ENCODE data around the gene MED16.

MED16 gene

DNA sequence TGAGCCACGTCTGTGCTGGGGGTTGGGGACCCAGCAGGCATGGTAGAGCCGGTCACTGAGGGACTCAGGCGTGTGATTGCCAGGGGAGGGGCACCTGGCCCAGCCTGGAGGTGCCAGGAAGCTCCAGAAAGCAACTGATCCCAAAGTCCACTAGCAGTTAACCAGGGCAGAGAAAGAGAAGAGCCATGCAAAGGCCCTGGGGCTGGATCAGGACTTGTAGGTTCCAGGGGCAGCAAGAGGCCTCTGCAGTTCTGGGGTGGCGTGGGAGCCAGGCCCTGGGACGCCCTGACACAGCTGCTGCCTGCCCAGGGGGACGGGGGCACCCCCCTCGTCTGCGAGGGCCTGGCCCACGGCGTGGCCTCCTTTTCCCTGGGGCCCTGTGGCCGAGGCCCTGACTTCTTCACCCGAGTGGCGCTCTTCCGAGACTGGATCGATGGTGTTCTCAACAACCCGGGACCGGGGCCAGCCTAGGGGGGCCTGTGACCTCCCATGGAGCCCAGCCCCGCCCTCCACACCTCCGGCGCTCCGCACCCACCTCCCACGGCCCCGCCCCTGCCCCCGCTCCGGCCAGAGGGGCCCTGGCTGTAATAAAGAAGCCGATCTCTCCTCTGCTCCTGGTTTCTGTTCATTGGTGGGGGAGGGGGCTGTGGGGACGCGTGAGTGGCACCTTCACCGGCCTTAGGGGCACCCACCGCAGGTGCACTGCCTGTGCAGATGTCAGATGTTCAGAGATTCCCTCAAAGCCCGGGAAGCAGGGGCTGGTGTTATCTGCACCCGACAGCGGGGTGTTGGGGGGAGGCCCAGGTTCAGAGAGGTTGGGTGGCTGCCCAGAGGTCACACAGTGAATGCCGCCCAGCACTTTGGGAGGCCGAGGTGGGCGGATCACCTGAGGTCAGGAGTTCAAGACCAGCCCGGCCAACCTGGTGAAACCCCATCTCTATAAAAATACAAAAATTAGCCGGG is 61.3 kb downstream of the MED16 start:
- in situ Hi-C loops (cut with HindIII; ENCODE audit: low sequenced_read_pairs): no loop called here
- DNase-seq (ENCODE audit: low read depth, low spot score): no peak
- no peak overlapping the region for H3K4me3 ChIP-seq (ENCODE audit: low read depth, low read length)
- TF ChIP-seq, protein P1, sequence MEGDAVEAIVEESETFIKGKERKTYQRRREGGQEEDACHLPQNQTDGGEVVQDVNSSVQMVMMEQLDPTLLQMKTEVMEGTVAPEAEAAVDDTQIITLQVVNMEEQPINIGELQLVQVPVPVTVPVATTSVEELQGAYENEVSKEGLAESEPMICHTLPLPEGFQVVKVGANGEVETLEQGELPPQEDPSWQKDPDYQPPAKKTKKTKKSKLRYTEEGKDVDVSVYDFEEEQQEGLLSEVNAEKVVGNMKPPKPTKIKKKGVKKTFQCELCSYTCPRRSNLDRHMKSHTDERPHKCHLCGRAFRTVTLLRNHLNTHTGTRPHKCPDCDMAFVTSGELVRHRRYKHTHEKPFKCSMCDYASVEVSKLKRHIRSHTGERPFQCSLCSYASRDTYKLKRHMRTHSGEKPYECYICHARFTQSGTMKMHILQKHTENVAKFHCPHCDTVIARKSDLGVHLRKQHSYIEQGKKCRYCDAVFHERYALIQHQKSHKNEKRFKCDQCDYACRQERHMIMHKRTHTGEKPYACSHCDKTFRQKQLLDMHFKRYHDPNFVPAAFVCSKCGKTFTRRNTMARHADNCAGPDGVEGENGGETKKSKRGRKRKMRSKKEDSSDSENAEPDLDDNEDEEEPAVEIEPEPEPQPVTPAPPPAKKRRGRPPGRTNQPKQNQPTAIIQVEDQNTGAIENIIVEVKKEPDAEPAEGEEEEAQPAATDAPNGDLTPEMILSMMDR (IDR thresholded peaks at IDR 0.05; ENCODE audit: low read depth, low read length): no peak

DNA sequence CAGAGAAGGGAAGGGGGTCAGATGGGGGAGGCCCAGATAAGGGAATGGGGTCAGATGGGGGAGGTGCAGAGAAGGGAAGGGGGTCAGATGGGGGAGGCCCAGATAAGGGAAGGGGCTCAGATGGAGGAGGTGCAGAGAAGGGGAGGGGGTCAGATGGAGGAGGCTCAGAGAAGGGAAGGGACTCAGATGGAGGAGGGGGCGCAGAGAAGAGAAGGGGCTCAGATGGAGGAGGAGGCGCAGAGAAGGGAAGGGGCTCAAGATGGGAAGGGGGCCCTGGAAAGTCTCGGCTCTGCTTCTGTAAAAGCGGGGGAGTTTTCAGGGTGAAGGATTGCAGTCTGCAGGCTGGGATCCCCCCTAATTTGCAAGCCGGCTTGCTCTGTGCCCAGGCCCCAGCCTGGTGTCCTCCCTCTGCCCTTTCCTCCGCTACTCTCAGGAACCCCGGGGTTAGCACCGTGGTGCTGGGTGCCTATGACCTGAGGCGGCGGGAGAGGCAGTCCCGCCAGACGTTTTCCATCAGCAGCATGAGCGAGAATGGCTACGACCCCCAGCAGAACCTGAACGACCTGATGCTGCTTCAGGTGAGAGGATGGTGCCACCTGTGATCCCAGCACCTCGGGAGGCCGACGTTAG is 63.7 kb downstream of the MED16 start:
- TF ChIP-seq, protein P1 (IDR thresholded peaks at IDR 0.05; ENCODE audit: low read depth, low read length): no peak
- H3K4me3 ChIP-seq (ENCODE audit: low read depth, low read length): no peak overlapping the region
- no peak for DNase-seq (ENCODE audit: low read depth, low spot score)
- in situ Hi-C loops (cut with HindIII; ENCODE audit: low sequenced_read_pairs): no loop called here

DNA sequence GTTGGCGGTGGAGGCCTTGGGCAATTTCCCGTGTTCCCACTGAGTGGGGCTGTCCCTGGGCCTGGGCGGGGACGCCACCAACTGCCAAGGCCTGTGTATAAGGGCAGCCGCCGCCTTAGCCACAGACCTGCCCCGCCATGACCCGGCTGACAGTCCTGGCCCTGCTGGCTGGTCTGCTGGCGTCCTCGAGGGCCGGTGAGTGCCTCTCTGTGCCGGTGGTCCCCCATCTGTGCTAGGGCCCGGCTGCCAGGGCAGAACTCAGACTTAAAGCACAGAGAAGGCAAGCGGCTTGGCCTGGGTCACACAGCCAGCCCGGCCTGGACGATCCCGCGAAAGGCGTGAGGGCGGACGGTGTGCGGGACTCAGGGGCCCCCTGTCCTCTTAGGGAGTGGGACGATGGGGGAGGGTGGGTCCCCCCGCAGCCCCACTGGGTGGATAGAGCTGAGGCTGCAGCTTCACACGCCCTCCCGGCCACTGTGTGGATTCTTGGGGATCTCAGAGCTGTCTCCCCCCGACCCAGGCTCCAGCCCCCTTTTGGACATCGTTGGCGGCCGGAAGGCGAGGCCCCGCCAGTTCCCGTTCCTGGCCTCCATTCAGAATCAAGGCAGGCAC is 65.2 kb downstream of the MED16 start, which contains the start of gene AZU1:
AZU1 (plus strand) TSS at position 128 of the 612 bp plus-strand sequence; CDS start at position 138, 10 bp downstream.
- H3K4me3 ChIP-seq (ENCODE audit: low read depth, low read length): no peak within 1 kb of the TSS
- in situ Hi-C loops (cut with HindIII; ENCODE audit: low sequenced_read_pairs): no loop called here

GRCh38 chr19:827314-827709 is 65.7 kb downstream of the MED16 start:
- H3K4me3 ChIP-seq (ENCODE audit: low read depth, low read length): no peak overlapping the region
- TF ChIP-seq, protein P1 (IDR thresholded peaks at IDR 0.05; ENCODE audit: low read depth, low read length): no peak
- in situ Hi-C loops (cut with HindIII; ENCODE audit: low sequenced_read_pairs): no loop called here

More for the DNA sequence above, 65.2 kb downstream of the MED16 start, which contains the start of gene AZU1:
- no peak for DNase-seq (ENCODE audit: low read depth, low spot score)
- TF ChIP-seq, protein P1 (IDR thresholded peaks at IDR 0.05; ENCODE audit: low read depth, low read length): no peak

DNA sequence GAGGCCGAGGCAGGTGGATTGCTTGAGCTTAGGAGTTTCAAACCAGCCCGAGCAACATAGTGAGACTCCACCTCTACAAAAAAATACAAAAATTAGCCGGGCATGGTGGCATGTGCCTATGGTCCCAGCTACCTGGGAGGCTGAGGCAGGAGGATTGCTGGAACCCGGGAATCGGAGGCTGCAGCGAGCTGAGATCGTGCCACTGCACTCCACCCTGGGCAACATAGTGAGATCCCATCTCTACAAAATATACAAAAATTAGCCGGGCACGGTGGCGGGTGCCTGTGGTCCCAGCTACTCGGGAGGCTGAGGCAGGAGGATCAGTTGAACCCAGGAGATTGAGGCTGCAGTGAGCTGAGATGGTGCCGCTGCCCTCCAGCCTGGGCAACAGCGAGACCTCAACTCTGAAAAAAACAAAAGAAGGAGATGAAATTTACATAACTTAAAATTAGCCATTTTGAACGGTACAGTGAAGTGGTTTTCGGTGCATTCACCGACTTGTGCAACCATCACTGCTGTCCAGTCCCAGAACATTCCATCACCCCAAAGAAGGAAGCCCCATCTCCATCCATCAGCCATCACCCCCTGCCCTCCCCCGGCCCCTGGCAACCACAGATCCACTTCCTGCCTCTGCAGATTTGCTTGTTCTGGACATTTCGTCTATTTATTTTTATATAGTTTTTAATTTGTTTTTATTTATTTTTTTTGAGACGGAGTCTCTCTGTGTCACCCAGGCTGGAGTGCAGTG is 66.9 kb downstream of the MED16 start:
- H3K4me3 ChIP-seq (ENCODE audit: low read depth, low read length): no peak overlapping the region
- in situ Hi-C loops (cut with HindIII; ENCODE audit: low sequenced_read_pairs): no loop called here
- TF ChIP-seq, protein P1 (IDR thresholded peaks at IDR 0.05; ENCODE audit: low read depth, low read length): no peak
- no peak for DNase-seq (ENCODE audit: low read depth, low spot score)

More at GRCh38 chr19:827314-827709, 65.7 kb downstream of the MED16 start:
- no peak for DNase-seq (ENCODE audit: low read depth, low spot score)

- in situ Hi-C loops (cut with HindIII; ENCODE audit: low sequenced_read_pairs): no loop called here
- DNase-seq (ENCODE audit: low read depth, low spot score): no peak
- H3K4me3 ChIP-seq (ENCODE audit: low read depth, low read length): no peak overlapping the region
- TF ChIP-seq, protein P1 (IDR thresholded peaks at IDR 0.05; ENCODE audit: low read depth, low read length): no peak
Observed at GRCh38 chr19:824885-825284, 68.1 kb downstream of the MED16 start.
